Fibroblast of lung (primary cell): ENCODE measurements around the gene EXOSC5.

Experiments used
- EZH2 ChIP-seq: IDR thresholded peaks from 2 replicates; pipeline ENCODE4 v1.5.1; 2012; ENCODE audit warnings: low read length, control low read depth, mild to moderate bottlenecking; ENCODE audit errors: missing control alignments
- TF ChIP-seq, protein P1 (sequence below), 2 donors: IDR thresholded peaks in 1 of 2; conservative IDR thresholded peaks in 1 of 2; 1 replicate in 1 of 2; 2 replicates in 1 of 2; pipeline ENCODE4 v1.5.1; 2011 to 2012; ENCODE audit warnings: low read length in 2 of 2, control low read depth in 1 of 2, inconsistent platforms in 1 of 2, low read depth in 1 of 2, mild to moderate bottlenecking in 1 of 2

GRCh38 chr19:41433171-41433570 is 36.0 kb upstream of the EXOSC5 start:
- TF ChIP-seq, protein P1, sequence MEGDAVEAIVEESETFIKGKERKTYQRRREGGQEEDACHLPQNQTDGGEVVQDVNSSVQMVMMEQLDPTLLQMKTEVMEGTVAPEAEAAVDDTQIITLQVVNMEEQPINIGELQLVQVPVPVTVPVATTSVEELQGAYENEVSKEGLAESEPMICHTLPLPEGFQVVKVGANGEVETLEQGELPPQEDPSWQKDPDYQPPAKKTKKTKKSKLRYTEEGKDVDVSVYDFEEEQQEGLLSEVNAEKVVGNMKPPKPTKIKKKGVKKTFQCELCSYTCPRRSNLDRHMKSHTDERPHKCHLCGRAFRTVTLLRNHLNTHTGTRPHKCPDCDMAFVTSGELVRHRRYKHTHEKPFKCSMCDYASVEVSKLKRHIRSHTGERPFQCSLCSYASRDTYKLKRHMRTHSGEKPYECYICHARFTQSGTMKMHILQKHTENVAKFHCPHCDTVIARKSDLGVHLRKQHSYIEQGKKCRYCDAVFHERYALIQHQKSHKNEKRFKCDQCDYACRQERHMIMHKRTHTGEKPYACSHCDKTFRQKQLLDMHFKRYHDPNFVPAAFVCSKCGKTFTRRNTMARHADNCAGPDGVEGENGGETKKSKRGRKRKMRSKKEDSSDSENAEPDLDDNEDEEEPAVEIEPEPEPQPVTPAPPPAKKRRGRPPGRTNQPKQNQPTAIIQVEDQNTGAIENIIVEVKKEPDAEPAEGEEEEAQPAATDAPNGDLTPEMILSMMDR (conservative IDR thresholded peaks at IDR 0.05 in 1 of 2, IDR thresholded peaks at IDR 0.05 in 1 of 2; ENCODE audit: low read depth in 1 of 2, low read length in 2 of 2), result no peak
- no peak for TF ChIP-seq EZH2
